DND-41 (cell line): Measurements from ENCODE around the gene PPP1R1B.

Source experiments
- ATAC-seq: fragments of 200-7000 bp; cut with Tn5 transposase; 3 replicates; pipeline ENCODE4 v1.9.1; 2021; ENCODE audit warnings: low read depth; ENCODE audit not compliant: insufficient read depth
- DNase-seq: peaks from one replicate; pipeline ENCODE4 v3.0.0-alpha.2; 2020
- H2AFZ ChIP-seq: 2 replicates; pipeline ENCODE4 v1.6.0; 2012; ENCODE audit warnings: low read depth, low read length
- H3K27ac ChIP-seq: 2 replicates; pipeline ENCODE4 v1.5.1; 2012; ENCODE audit warnings: low read length, inconsistent platforms
- H3K27me3 ChIP-seq: fragments of 200-600 bp; sonication (generic); 2 replicates; pipeline ENCODE4 v1.6.0; 2012; ENCODE audit warnings: low read length, mild to moderate bottlenecking, inconsistent platforms; ENCODE audit not compliant: insufficient read depth, poor library complexity
- H3K36me3 ChIP-seq: 2 replicates; pipeline ENCODE4 v1.5.1; 2012; ENCODE audit warnings: low read length, inconsistent platforms; ENCODE audit not compliant: insufficient read depth
- H3K4me1 ChIP-seq: 2 replicates; pipeline ENCODE4 v1.5.1; 2012; ENCODE audit warnings: mild to moderate bottlenecking, low read length; ENCODE audit not compliant: insufficient read depth
- H3K4me2 ChIP-seq: 2 replicates; pipeline ENCODE4 v1.6.0; 2012; ENCODE audit warnings: mild to moderate bottlenecking, moderate library complexity, low read length, inconsistent platforms; ENCODE audit not compliant: insufficient read depth
- H3K4me3 ChIP-seq, 2 experiments: fragments of 200-600 bp in 1 of 2; shearing (Covaris generic) in 1 of 2; 2 replicates each; pipeline ENCODE4 v1.5.1; 2012 to 2016; ENCODE audit warnings: inconsistent platforms in 2 of 2, low read length in 2 of 2, mild to moderate bottlenecking in 2 of 2, low read depth in 1 of 2, moderate library complexity in 1 of 2
- H3K79me2 ChIP-seq: 2 replicates; pipeline ENCODE4 v1.6.0; 2012; ENCODE audit warnings: low read length, inconsistent platforms; ENCODE audit not compliant: insufficient read depth
- H3K9ac ChIP-seq: 2 replicates; pipeline ENCODE4 v1.6.0; 2012; ENCODE audit warnings: low read depth, mild to moderate bottlenecking, inconsistent platforms, low read length, moderate library complexity
- H3K9me3 ChIP-seq: 2 replicates; pipeline ENCODE4 v1.5.1; 2012; ENCODE audit warnings: low read length, moderate library complexity, mild to moderate bottlenecking, inconsistent platforms; ENCODE audit not compliant: insufficient read depth, severe bottlenecking
- H4K20me1 ChIP-seq: 2 replicates; pipeline ENCODE4 v1.6.0; 2012; ENCODE audit warnings: low read length; ENCODE audit not compliant: insufficient read depth
- EZH2 ChIP-seq: IDR thresholded peaks from 3 replicates; pipeline ENCODE4 v1.6.1; 2012; ENCODE audit warnings: borderline replicate concordance, low read depth, mild to moderate bottlenecking, moderate library complexity, low read length, inconsistent platforms; ENCODE audit not compliant: severe bottlenecking
- TF ChIP-seq, protein P1 (sequence below): IDR thresholded peaks from 2 replicates; pipeline ENCODE4 v1.5.1; 2012; ENCODE audit warnings: borderline replicate concordance, low read length, moderate library complexity, mild to moderate bottlenecking; ENCODE audit not compliant: poor library complexity, severe bottlenecking; ENCODE audit errors: extremely low read depth

Gene PPP1R1B

DNA sequence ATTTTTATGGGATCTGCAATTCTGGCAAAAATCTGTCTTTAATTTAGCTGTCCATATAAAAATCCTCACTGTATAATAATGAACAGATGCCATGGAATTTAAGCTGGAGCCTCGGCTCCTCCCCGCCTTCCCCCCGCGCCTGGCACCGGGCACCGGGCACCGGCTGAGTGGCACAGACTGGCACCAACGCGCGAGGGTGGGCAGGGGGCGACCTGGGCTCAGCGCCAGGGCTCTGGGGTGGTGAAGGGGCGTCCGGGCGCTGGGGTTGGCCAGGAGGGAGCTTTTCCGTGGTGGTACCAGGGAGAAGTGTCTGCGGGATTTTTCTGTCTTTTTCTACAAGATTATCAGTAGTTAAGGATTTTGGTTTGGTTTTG lies 28.1 kb upstream of the PPP1R1B start:
- Histone ChIP-seq H2AFZ (no peak overlapping the region), H3K9ac (no peak overlapping the region), H3K4me2 (no peak overlapping the region), H3K36me3 (no peaks in the 10 kb centered on the region), H3K27ac (no peak overlapping the region), H3K4me3 (no peak overlapping the region), H3K27me3 (peaks cover 48% of the 10 kb centered on the region), H4K20me1 (peaks cover 16% of the 10 kb centered on the region; the same call in 1 of the 2 replicates), H3K4me1 (no peaks in the 10 kb centered on the region), H3K9me3 (no peaks in the 10 kb centered on the region), H3K79me2 (no peaks in the 10 kb centered on the region)
- ATAC-seq (no peak), DNase-seq (no peak)
- TF ChIP-seq EZH2 = no peak
- TF ChIP-seq, protein P1, sequence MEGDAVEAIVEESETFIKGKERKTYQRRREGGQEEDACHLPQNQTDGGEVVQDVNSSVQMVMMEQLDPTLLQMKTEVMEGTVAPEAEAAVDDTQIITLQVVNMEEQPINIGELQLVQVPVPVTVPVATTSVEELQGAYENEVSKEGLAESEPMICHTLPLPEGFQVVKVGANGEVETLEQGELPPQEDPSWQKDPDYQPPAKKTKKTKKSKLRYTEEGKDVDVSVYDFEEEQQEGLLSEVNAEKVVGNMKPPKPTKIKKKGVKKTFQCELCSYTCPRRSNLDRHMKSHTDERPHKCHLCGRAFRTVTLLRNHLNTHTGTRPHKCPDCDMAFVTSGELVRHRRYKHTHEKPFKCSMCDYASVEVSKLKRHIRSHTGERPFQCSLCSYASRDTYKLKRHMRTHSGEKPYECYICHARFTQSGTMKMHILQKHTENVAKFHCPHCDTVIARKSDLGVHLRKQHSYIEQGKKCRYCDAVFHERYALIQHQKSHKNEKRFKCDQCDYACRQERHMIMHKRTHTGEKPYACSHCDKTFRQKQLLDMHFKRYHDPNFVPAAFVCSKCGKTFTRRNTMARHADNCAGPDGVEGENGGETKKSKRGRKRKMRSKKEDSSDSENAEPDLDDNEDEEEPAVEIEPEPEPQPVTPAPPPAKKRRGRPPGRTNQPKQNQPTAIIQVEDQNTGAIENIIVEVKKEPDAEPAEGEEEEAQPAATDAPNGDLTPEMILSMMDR = no peak

DNA sequence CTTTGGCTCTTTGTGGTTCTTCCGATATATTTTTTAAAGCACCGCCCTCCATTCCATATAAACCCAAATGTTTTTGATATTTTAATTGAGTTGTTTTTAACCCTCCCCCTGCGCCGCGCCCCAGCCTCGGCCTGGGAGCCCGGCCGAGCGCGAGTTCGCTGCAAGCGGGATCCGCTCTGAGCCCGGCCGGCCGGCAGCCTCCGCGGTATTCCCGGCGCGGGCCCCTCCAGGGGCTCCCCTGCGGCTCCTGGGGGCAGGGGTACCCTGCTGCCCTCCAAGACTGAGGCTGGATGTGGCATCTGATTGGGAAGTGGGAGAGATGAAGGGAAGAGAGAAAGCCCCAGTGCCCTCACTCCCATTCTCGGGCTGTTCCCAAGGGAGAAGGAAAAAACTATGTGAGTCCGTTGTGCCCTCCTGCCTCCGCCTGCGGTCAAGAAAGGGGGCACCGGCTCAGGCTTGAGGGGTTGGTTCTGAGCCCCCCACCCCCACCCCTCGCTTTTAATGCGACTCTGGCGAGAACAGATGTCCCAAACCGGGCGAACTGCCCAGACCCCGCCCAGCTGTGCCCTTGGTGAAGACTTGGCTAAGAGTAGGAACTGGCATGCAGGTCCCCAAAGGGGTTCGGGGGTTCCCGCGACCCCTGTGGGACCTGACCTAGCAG lies 27.6 kb upstream of the PPP1R1B start:
- Histone ChIP-seq H2AFZ (no peak overlapping the region), H3K4me3 (no peak overlapping the region), H3K9ac (no peak overlapping the region), H3K4me2 (no peak overlapping the region), H3K27ac (no peak overlapping the region), H4K20me1 (peaks cover 16% of the 10 kb centered on the region; the same call in 1 of the 2 replicates), H3K79me2 (no peaks in the 10 kb centered on the region), H3K4me1 (no peaks in the 10 kb centered on the region), H3K36me3 (no peaks in the 10 kb centered on the region), H3K27me3 (peaks cover 49% of the 10 kb centered on the region), H3K9me3 (no peaks in the 10 kb centered on the region)
- ATAC-seq (no peak), DNase-seq (no peak)
- TF ChIP-seq EZH2 = no peak
- TF ChIP-seq, protein P1 = no peak

DNA sequence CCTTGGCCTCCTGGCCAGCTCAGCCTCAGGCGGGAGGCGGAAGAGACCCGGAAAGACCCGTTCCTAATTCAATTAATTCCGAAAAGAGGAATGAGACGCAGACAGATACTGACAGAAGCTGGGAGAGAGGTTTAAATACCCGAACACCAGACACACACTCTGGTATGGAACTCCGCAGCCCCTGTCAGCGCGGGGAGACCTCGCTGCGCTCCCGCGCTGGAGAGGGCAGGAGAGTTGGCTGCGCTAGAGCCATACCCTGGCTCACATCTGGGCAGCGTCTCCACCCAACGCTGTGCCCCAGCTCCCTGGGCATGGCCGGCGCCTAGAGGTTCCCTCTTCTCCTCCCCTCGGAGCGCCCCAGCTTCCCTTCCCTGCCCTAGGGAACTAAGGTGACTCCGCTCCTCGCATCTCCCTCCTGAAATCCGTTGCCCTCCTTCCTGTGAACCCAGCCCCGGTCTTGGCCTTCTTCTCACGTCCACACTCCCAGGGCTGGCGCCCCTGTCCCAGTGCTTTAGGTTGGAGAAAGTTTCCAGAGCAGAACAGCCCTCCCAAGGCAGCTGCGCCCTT lies 27.0 kb upstream of the PPP1R1B start:
- ATAC-seq = no peak
- no peaks in the 10 kb centered on the region for H3K9me3 ChIP-seq
- H3K36me3 ChIP-seq = no peaks in the 10 kb centered on the region
- H3K79me2 ChIP-seq = no peaks in the 10 kb centered on the region
- TF ChIP-seq, protein P1 = no peak
- no peak for TF ChIP-seq EZH2
- H3K4me2 ChIP-seq = no peak overlapping the region
- no peak overlapping the region for H3K27ac ChIP-seq
- DNase-seq = no peak
- H3K4me1 ChIP-seq = no peaks in the 10 kb centered on the region
- peaks cover 15% of the 10 kb centered on the region; the same call in 1 of the 2 replicates for H4K20me1 ChIP-seq
- H2AFZ ChIP-seq = no peak overlapping the region
- H3K27me3 ChIP-seq = peaks cover 49% of the 10 kb centered on the region
- no peak overlapping the region for H3K4me3 ChIP-seq
- H3K9ac ChIP-seq = no peak overlapping the region
